ENCODE measurements around the gene AVPR2. TPM values are rescaled to one million over a fixed set of nuclear protein-coding genes. Genes with fewer than 3 reads are reported as not detected.

Gene AVPR2
- total and polyA plus RNA-seq, 9 of the 15 experiments (the other 6 are each of a cell fraction or from before 2014, with no cell fraction given) = not detected

DNA sequence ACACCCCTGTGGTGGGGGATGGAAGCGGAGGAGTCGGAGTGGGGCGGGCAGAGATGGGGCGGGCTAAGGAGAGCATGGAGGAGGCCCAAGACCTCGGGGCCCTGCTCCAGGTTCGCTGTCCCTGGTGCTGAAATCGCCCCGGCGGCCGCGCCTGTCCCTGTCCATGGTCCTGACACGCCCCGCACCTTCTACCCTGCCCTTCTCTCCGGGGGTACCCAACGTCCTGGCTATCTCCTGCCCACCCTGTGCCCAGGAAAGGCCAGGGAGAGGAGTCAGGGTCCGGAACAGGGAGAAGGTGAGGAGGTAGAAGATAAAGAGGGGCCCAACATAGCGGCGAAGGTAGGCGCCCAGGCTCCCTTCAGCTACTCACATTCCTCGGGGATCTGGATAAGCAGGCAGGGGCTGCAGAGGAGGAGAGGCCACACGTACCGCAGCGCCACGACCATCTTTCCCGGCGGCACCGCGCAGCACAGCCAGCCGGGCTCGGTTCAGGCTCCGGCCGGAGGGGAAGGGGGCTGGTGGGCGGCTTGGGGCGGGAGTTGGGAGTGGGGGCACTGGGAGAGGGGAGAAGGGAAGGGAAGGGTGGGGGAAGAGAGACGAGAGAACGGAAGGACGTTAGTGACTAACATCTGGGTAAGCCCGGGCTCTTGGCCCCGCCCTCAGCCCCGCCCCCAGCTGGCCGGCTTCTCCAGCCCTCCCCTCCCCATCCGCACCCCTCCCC is 28.9 kb upstream of the AVPR2 start (continued):
- TF ChIP-seq, protein P1, sequence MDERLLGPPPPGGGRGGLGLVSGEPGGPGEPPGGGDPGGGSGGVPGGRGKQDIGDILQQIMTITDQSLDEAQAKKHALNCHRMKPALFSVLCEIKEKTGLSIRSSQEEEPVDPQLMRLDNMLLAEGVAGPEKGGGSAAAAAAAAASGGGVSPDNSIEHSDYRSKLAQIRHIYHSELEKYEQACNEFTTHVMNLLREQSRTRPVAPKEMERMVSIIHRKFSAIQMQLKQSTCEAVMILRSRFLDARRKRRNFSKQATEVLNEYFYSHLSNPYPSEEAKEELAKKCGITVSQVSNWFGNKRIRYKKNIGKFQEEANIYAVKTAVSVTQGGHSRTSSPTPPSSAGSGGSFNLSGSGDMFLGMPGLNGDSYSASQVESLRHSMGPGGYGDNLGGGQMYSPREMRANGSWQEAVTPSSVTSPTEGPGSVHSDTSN (CRISPR knock-in tag; IDR thresholded peaks at IDR 0.05; ENCODE audit: low read depth) = peak; percentile 87
- TF ChIP-seq, protein P1 (tag; conservative IDR thresholded peaks at IDR 0.05; ENCODE audit: low read depth) = no peak
- TF ChIP-seq, protein P2, sequence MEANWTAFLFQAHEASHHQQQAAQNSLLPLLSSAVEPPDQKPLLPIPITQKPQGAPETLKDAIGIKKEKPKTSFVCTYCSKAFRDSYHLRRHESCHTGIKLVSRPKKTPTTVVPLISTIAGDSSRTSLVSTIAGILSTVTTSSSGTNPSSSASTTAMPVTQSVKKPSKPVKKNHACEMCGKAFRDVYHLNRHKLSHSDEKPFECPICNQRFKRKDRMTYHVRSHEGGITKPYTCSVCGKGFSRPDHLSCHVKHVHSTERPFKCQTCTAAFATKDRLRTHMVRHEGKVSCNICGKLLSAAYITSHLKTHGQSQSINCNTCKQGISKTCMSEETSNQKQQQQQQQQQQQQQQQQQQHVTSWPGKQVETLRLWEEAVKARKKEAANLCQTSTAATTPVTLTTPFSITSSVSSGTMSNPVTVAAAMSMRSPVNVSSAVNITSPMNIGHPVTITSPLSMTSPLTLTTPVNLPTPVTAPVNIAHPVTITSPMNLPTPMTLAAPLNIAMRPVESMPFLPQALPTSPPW (CRISPR knock-in tag; IDR thresholded peaks at IDR 0.05) = peak; percentile 64
- TF ChIP-seq, protein P3, sequence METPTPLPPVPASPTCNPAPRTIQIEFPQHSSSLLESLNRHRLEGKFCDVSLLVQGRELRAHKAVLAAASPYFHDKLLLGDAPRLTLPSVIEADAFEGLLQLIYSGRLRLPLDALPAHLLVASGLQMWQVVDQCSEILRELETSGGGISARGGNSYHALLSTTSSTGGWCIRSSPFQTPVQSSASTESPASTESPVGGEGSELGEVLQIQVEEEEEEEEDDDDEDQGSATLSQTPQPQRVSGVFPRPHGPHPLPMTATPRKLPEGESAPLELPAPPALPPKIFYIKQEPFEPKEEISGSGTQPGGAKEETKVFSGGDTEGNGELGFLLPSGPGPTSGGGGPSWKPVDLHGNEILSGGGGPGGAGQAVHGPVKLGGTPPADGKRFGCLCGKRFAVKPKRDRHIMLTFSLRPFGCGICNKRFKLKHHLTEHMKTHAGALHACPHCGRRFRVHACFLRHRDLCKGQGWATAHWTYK (CRISPR knock-in tag; IDR thresholded peaks at IDR 0.05) = 0 out of 2 replicates have a peak, but pooled peaks have one; percentile 53
- TF ChIP-seq ZNF583 (CRISPR knock-in tag; IDR thresholded peaks at IDR 0.05) (0 out of 2 replicates have a peak, but pooled peaks have one; percentile 66), LCOR (CRISPR knock-in tag; IDR thresholded peaks at IDR 0.05) (peak; percentile 99), NONO (IDR thresholded peaks at IDR 0.05; ENCODE audit: low read depth in 2 of 2, low read length in 1 of 2) (no peak), KLF13 (tag; IDR thresholded peaks at IDR 0.05; ENCODE audit: borderline replicate concordance, low read depth) (peak; percentile 82; the same call in 1 of the 2 replicates), SRF (CRISPR knock-in tag; IDR thresholded peaks at IDR 0.05) (peak in 1 of 2 experiments; percentile 96; a peak in 2 of 4 replicates), RCOR1 (IDR thresholded peaks at IDR 0.05; ENCODE audit: borderline replicate concordance in 1 of 2, low read depth in 2 of 2, low read length in 2 of 2) (peak in 1 of 2 experiments; percentile 96; a peak in 2 of 4 replicates)
- TF ChIP-seq, protein P4, sequence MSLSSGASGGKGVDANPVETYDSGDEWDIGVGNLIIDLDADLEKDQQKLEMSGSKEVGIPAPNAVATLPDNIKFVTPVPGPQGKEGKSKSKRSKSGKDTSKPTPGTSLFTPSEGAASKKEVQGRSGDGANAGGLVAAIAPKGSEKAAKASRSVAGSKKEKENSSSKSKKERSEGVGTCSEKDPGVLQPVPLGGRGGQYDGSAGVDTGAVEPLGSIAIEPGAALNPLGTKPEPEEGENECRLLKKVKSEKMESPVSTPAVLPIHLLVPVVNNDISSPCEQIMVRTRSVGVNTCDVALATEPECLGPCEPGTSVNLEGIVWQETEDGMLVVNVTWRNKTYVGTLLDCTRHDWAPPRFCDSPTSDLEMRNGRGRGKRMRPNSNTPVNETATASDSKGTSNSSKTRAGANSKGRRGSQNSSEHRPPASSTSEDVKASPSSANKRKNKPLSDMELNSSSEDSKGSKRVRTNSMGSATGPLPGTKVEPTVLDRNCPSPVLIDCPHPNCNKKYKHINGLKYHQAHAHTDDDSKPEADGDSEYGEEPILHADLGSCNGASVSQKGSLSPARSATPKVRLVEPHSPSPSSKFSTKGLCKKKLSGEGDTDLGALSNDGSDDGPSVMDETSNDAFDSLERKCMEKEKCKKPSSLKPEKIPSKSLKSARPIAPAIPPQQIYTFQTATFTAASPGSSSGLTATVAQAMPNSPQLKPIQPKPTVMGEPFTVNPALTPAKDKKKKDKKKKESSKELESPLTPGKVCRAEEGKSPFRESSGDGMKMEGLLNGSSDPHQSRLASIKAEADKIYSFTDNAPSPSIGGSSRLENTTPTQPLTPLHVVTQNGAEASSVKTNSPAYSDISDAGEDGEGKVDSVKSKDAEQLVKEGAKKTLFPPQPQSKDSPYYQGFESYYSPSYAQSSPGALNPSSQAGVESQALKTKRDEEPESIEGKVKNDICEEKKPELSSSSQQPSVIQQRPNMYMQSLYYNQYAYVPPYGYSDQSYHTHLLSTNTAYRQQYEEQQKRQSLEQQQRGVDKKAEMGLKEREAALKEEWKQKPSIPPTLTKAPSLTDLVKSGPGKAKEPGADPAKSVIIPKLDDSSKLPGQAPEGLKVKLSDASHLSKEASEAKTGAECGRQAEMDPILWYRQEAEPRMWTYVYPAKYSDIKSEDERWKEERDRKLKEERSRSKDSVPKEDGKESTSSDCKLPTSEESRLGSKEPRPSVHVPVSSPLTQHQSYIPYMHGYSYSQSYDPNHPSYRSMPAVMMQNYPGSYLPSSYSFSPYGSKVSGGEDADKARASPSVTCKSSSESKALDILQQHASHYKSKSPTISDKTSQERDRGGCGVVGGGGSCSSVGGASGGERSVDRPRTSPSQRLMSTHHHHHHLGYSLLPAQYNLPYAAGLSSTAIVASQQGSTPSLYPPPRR (CRISPR knock-in tag; IDR thresholded peaks at IDR 0.05; ENCODE audit: borderline replicate concordance) = peak; percentile 98
- TF ChIP-seq, protein P5, sequence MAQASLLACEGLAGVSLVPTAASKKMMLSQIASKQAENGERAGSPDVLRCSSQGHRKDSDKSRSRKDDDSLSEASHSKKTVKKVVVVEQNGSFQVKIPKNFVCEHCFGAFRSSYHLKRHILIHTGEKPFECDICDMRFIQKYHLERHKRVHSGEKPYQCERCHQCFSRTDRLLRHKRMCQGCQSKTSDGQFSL (CRISPR knock-in tag; IDR thresholded peaks at IDR 0.05) = peak; percentile 79
- TF ChIP-seq, protein P5 (tag; IDR thresholded peaks at IDR 0.05) = no peak

All from K562 (cell line).